BLaER1 (cell line): ENCODE results near the gene STX11.

ENCODE experiments used
- H3K27ac ChIP-seq: shearing (Covaris generic); formaldehyde crosslinking; 2 replicates; pipeline ENCODE4 v1.8.1; 2022
- H3K27me3 ChIP-seq: shearing (Covaris generic); formaldehyde crosslinking; 2 replicates; pipeline ENCODE4 v1.8.1; 2022
- H3K36me3 ChIP-seq: shearing (Covaris generic); formaldehyde crosslinking; 2 replicates; pipeline ENCODE4 v1.8.1; 2022
- H3K4me1 ChIP-seq: shearing (Covaris generic); formaldehyde crosslinking; 2 replicates; pipeline ENCODE4 v1.8.1; 2022
- H3K4me2 ChIP-seq: shearing (Covaris generic); formaldehyde crosslinking; 2 replicates; pipeline ENCODE4 v1.8.1; 2022
- H3K4me3 ChIP-seq: shearing (Covaris generic); formaldehyde crosslinking; 2 replicates; pipeline ENCODE4 v1.8.1; 2022
- H3K9ac ChIP-seq: shearing (Covaris generic); formaldehyde crosslinking; 2 replicates; pipeline ENCODE4 v1.8.1; 2022
- H3K9me3 ChIP-seq: shearing (Covaris generic); formaldehyde crosslinking; 2 replicates; pipeline ENCODE4 v1.8.1; 2022
- H4K20me1 ChIP-seq: shearing (Covaris generic); formaldehyde crosslinking; 2 replicates; pipeline ENCODE4 v1.8.1; 2022
- Cebpa-rat ChIP-seq: shearing (Covaris generic); IDR thresholded peaks from 2 replicates; pipeline ENCODE4 v1.8.1; 2022

Gene STX11

GRCh38 chr6:144149894-144150709 lies at the start of gene STX11:
TSS of gene STX11 (plus strand) at chr6:144150517. CDS start at chr6:144186628, 36,111 bp downstream.
- Histone ChIP-seq H3K36me3 (no peaks in the 10 kb centered on the region), H3K4me1 (peaks cover 10% of the 10 kb centered on the region), H3K9me3 (no peaks in the 10 kb centered on the region), H3K4me3 (peak within 1 kb of the TSS; percentile 78), H3K27ac (no peak within 1 kb of the TSS), H3K9ac (peak within 1 kb of the TSS; percentile 63; the same call in 1 of the 2 replicates), H3K4me2 (peak within 1 kb of the TSS; percentile 94), H3K27me3 (peaks cover 14% of the 10 kb centered on the region), H4K20me1 (no peaks in the 10 kb centered on the region)
- TF ChIP-seq Cebpa-rat, result no peak

- no peaks in the 10 kb centered on the region for H4K20me1 ChIP-seq
- H3K9ac ChIP-seq, result no peak overlapping the region
- no peaks in the 10 kb centered on the region for H3K9me3 ChIP-seq
- H3K4me3 ChIP-seq, result no peak overlapping the region
- no peak for TF ChIP-seq Cebpa-rat
- H3K27me3 ChIP-seq, result no peaks in the 10 kb centered on the region
- no peak overlapping the region for H3K27ac ChIP-seq
- no peak overlapping the region for H3K4me2 ChIP-seq
- no peaks in the 10 kb centered on the region for H3K4me1 ChIP-seq
- H3K36me3 ChIP-seq, result no peaks in the 10 kb centered on the region
Observed at GRCh38 chr6:144103026-144103563, 47.2 kb upstream of the STX11 start.

GRCh38 chr6:144104488-144104887 lies 45.8 kb upstream of the STX11 start:
- Histone ChIP-seq H3K4me3 (no peak overlapping the region), H3K27me3 (no peaks in the 10 kb centered on the region), H3K9ac (no peak overlapping the region), H3K9me3 (no peaks in the 10 kb centered on the region), H3K36me3 (no peaks in the 10 kb centered on the region), H3K4me2 (no peak overlapping the region), H3K4me1 (no peaks in the 10 kb centered on the region), H3K27ac (no peak overlapping the region), H4K20me1 (no peaks in the 10 kb centered on the region)
- TF ChIP-seq Cebpa-rat, result no peak

GRCh38 chr6:144104898-144105487 lies 45.3 kb upstream of the STX11 start:
- H3K4me2 ChIP-seq, result no peak overlapping the region
- no peaks in the 10 kb centered on the region for H4K20me1 ChIP-seq
- H3K4me1 ChIP-seq, result no peaks in the 10 kb centered on the region
- H3K36me3 ChIP-seq, result no peaks in the 10 kb centered on the region
- H3K9ac ChIP-seq, result no peak overlapping the region
- no peaks in the 10 kb centered on the region for H3K27me3 ChIP-seq
- no peak overlapping the region for H3K27ac ChIP-seq
- no peak overlapping the region for H3K4me3 ChIP-seq
- no peaks in the 10 kb centered on the region for H3K9me3 ChIP-seq
- TF ChIP-seq Cebpa-rat, result no peak

- no peaks in the 10 kb centered on the region for H3K27me3 ChIP-seq
- H3K9me3 ChIP-seq, result no peaks in the 10 kb centered on the region
- no peak overlapping the region for H3K27ac ChIP-seq
- no peak overlapping the region for H3K4me3 ChIP-seq
- no peaks in the 10 kb centered on the region for H3K36me3 ChIP-seq
- H4K20me1 ChIP-seq, result no peaks in the 10 kb centered on the region
- H3K4me1 ChIP-seq, result no peaks in the 10 kb centered on the region
- TF ChIP-seq Cebpa-rat, result no peak
- no peak overlapping the region for H3K4me2 ChIP-seq
- H3K9ac ChIP-seq, result no peak overlapping the region
Observed at GRCh38 chr6:144106206-144106605, 44.1 kb upstream of the STX11 start.

- TF ChIP-seq Cebpa-rat, result no peak
- H3K4me2 ChIP-seq, result no peak overlapping the region
- no peak overlapping the region for H3K27ac ChIP-seq
Observed at GRCh38 chr6:144110210-144110609, 40.1 kb upstream of the STX11 start.

GRCh38 chr6:144113366-144113765 lies 37.0 kb upstream of the STX11 start:
- H4K20me1 ChIP-seq, result no peaks in the 10 kb centered on the region
- H3K4me2 ChIP-seq, result no peak overlapping the region
- no peak overlapping the region for H3K27ac ChIP-seq
- H3K4me1 ChIP-seq, result no peaks in the 10 kb centered on the region
- no peak overlapping the region for H3K9ac ChIP-seq
- TF ChIP-seq Cebpa-rat, result no peak
- no peaks in the 10 kb centered on the region for H3K9me3 ChIP-seq
- H3K4me3 ChIP-seq, result no peak overlapping the region
- H3K36me3 ChIP-seq, result no peaks in the 10 kb centered on the region
- H3K27me3 ChIP-seq, result no peaks in the 10 kb centered on the region

More at GRCh38 chr6:144110210-144110609, 40.1 kb upstream of the STX11 start:
- Histone ChIP-seq H3K4me1 (no peaks in the 10 kb centered on the region), H3K27me3 (no peaks in the 10 kb centered on the region), H3K4me3 (no peak overlapping the region), H3K36me3 (no peaks in the 10 kb centered on the region), H3K9me3 (no peaks in the 10 kb centered on the region), H4K20me1 (no peaks in the 10 kb centered on the region), H3K9ac (no peak overlapping the region)

- Histone ChIP-seq H3K36me3 (no peaks in the 10 kb centered on the region), H4K20me1 (no peaks in the 10 kb centered on the region), H3K4me1 (no peaks in the 10 kb centered on the region), H3K9ac (no peak overlapping the region), H3K27me3 (no peaks in the 10 kb centered on the region), H3K27ac (no peak overlapping the region), H3K4me2 (no peak overlapping the region), H3K4me3 (no peak overlapping the region), H3K9me3 (no peaks in the 10 kb centered on the region)
- TF ChIP-seq Cebpa-rat, result no peak
Observed at GRCh38 chr6:144115219-144115618, 35.1 kb upstream of the STX11 start.

GRCh38 chr6:144119376-144119775 lies 30.9 kb upstream of the STX11 start:
- no peaks in the 10 kb centered on the region for H3K4me1 ChIP-seq
- no peak overlapping the region for H3K4me3 ChIP-seq
- H3K9ac ChIP-seq, result no peak overlapping the region
- H3K36me3 ChIP-seq, result no peaks in the 10 kb centered on the region
- no peaks in the 10 kb centered on the region for H4K20me1 ChIP-seq
- no peak overlapping the region for H3K27ac ChIP-seq
- H3K4me2 ChIP-seq, result no peak overlapping the region
- no peak for TF ChIP-seq Cebpa-rat
- H3K9me3 ChIP-seq, result no peaks in the 10 kb centered on the region
- H3K27me3 ChIP-seq, result no peaks in the 10 kb centered on the region

GRCh38 chr6:144122861-144123260 lies 27.5 kb upstream of the STX11 start:
- Histone ChIP-seq H3K9me3 (no peaks in the 10 kb centered on the region), H3K4me3 (no peak overlapping the region), H3K9ac (no peak overlapping the region), H3K27ac (no peak overlapping the region), H3K4me1 (no peaks in the 10 kb centered on the region), H4K20me1 (no peaks in the 10 kb centered on the region), H3K4me2 (no peak overlapping the region), H3K27me3 (no peaks in the 10 kb centered on the region), H3K36me3 (no peaks in the 10 kb centered on the region)
- no peak for TF ChIP-seq Cebpa-rat
